Measurements from ENCODE around the gene NCKAP5. TPM values are rescaled to one million over a fixed set of nuclear protein-coding genes. Genes with fewer than 3 reads are reported as not detected.
A peak's percentile ranks its signal among the peaks of the same experiment; 100 is the strongest.

Gene NCKAP5
- total RNA-seq, 1 experiment from 2014 or later: 0.47 TPM

DNA sequence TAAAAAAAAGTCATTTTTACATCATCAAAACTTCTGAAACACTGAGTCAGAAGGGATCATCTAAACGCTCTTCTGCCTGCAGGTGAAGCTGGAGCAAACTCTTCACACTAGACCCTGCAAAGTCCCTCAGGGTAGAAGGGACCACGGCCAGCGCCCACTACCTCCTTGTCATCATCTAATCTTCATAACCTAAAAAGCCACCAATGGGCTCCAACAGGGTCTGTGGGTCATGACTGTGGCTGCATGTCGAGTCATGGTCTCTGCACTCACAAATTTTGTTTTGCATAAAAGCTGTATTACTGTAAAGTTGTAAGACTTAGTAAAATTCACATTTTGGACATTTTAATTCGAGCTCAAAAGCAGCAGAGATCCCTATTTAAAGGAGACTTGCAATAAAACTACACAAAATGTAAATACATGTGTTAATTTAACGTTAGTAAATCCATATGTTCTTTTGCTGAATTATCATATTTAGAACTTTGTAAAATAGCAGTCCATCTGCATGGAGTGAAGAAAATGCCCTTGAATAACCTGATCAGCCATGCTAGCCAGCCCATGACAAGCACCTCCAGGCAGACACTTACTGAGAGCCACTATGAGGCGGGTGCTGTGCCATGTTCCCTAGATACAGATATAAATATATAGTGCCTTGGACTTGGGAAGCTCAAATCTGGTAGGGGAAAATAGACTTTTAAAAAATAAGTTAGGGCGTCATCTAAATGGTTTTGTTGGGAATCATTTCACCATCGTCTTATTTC, 461.0 kb downstream of the NCKAP5 start:
- DNase-seq (ENCODE audit: low read depth): no peak

DNA sequence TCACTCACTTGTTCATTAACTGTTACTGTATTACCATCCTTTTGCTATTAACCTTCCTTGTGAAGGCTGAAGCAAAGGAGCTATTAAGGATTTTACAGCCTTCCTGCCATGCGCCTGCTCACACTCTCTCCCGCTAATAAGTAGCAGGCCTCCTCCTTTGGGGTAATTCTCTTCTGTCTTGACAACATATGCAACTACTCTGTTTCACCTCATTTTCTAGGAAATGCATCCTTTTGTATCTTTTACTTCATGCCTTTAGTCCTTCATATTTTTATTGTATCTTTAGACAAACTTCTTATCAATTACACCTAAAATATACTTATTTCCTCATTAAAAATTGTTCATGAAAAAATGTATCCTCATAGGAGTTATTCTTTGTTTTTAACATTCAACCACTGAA, 463.4 kb downstream of the NCKAP5 start:
- DNase-seq (ENCODE audit: low read depth): no peak

DNA sequence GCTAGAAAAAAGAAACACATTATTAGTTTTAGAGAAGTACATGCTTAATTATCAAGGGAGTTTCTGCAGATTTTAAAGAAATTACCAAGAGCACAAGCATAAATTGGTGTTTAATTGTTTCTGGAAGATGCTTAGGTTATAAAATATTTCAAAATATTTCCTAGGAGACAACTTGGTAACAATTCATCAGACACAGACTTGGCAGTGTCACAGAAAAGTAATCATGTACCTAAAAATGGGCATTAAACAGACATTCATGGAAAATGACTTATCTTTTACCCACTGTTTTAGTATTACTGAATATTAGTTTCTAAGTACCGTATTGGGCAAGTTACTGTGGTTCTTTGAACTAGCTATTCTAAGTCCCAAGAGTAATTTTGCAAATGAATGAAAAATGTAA, 469.5 kb downstream of the NCKAP5 start:
- DNase-seq (ENCODE audit: low read depth): no peak

- DNase-seq (ENCODE audit: low read depth): peak; percentile 51
Measured at GRCh38 chr2:133097666-133098065, 470.6 kb downstream of the NCKAP5 start.

DNA sequence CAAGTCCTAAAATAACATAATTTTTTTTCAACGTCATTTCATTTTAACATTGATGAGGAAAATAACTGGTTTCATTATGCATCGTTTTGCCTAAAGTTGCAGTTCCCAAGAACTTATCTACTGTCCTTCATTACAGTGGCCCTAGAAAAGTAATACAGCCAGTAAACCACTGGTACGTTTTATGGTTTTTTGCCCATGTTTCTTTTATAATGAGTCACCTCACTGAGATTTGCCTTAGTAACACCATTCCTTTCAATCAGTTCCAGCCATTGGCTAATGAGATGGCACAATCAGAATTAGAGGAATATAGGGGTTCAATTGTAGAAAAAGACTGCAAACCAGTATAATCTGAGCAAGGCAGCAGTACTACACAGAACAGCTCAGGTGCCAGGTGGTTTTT, 475.7 kb downstream of the NCKAP5 start:
- DNase-seq (ENCODE audit: low read depth): peak; percentile 9

- DNase-seq (ENCODE audit: low read depth): no peak
Measured at GRCh38 chr2:133090358-133090757, 477.9 kb downstream of the NCKAP5 start.

DNA sequence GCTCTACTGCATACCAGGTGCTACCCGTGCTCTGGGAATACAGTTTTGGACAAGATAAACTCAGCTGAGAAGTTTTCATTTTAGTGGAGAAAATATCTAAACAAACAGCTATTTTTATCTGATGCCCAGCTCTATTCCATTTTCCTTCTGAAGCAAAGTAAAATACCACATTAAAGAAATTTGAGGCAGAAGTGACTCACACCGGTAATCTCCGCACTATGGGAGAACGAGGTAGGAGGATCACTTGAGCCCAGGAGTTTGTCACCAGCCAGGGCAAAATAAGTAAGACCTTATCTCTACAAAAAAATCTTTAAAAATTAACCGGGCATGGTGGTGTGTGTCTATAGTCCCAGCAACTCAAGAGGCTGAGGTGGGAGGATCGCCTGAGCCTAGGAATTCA, 482.1 kb downstream of the NCKAP5 start:
- no peak for DNase-seq (ENCODE audit: low read depth)

- no peak for DNase-seq (ENCODE audit: low read depth)
Measured at GRCh38 chr2:133085646-133086045, 482.6 kb downstream of the NCKAP5 start.

DNA sequence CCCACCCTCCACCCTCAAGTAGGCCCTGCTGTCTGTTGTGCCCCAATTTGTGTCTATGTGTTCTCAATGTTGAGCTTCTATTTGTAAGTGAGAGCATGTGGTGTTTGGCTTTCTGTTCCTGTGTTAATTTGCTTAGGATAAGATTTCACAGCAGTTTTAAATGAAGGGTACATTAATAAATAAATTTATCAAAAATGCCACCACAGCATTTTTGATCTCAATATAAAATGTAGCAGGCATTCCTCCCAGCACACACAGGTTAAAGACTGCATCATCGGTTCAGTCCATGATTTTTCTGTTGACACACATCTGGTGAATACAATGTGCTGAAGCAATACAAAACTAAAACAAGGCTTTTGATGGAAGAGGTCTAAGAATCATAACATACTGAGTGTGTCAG, 486.2 kb downstream of the NCKAP5 start:
- DNase-seq (ENCODE audit: low read depth): no peak

DNA sequence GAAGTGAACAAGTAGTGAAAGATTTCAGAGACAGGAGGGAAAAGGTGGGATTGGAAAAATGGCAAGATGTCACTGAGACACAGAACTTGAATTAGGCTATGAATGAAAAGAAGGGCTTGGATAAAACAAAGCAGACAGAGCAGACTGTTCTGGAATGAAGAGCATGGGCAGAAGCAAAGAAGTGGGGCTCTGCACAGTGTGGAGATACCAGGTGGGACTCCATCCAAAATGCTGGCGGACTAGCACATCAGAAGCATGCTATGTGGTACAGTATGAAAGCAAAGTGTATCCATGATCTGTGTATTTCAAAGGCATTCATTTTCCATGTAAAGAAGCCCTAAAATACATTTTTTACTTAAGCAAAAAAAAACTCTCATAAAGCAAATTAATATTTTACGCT, 487.4 kb downstream of the NCKAP5 start:
- DNase-seq (ENCODE audit: low read depth): no peak

GRCh38 chr2:133078667-133079411, 489.4 kb downstream of the NCKAP5 start:
- DNase-seq (ENCODE audit: low read depth): no peak

GRCh38 chr2:133077269-133077822, 490.9 kb downstream of the NCKAP5 start:
- no peak for DNase-seq (ENCODE audit: low read depth)

DNA sequence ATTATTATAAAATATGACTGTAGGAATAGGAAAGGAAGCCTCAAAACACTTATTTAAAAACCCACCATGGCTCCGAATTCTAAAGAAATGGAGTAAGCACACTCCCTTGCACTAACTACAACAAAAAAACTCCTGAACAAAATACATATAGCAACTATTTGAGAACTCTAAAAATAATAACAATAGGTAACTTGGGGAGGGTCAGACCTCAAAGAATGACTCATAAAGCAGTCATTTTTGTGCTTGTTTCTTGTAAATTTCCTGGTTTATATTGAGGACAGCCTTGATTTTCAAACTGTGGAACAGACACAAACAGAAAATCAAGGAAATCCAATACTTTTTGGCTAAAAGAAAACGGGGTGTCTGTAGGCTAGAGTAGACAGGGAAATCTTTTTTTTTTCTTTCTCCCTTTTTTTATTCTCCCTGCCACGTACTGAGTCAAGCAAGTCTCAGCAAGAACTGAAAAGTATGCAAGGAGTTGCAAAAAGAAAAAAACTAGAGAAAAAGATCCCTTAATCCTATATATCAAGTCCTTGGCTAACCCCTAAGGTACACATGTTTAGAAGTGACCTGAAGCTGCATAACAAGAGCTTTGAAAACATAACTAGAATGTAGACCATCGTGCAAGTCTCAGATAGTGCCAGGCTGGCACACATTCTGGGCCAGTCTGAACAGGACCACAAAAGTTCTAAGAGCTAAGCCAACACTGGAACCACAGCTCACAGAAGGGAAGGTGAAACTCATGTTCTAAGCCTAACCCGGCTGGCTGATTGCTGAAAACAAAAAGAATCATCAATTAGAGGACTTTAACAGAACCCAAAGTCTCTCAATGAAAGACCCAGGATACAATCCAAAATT, 495.2 kb downstream of the NCKAP5 start:
- DNase-seq (ENCODE audit: low read depth): no peak

DNA sequence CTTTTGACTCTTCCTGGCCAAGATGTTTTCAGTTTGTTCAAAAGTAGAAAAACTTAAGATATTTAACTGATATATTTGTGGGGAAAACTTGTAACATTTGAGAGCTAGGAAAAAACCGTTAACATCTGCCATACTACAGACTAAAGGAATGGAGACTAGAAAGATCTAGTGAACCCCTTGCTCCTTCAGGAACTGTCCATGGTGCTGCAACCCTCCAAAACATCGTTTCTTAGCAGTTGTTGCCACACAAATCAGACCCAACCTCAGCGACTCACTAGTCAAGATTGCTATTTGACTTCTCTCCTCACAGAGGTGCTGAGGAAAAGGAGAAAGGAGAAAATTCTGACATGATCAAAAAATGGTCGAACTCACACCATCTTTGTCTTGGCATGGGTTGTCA, 504.5 kb downstream of the NCKAP5 start:
- peak; percentile 6 for DNase-seq (ENCODE audit: low read depth)

- DNase-seq (ENCODE audit: low read depth): no peak
Measured at GRCh38 chr2:133062931-133063665, 505.2 kb downstream of the NCKAP5 start.

- DNase-seq (ENCODE audit: low read depth): no peak
Measured at GRCh38 chr2:133061874-133062593, 506.2 kb downstream of the NCKAP5 start.

- DNase-seq (ENCODE audit: low read depth): no peak
Measured at GRCh38 chr2:133054297-133054696, 514.0 kb downstream of the NCKAP5 start.

GRCh38 chr2:133053541-133053940, 514.7 kb downstream of the NCKAP5 start:
- DNase-seq (ENCODE audit: low read depth): no peak

DNA sequence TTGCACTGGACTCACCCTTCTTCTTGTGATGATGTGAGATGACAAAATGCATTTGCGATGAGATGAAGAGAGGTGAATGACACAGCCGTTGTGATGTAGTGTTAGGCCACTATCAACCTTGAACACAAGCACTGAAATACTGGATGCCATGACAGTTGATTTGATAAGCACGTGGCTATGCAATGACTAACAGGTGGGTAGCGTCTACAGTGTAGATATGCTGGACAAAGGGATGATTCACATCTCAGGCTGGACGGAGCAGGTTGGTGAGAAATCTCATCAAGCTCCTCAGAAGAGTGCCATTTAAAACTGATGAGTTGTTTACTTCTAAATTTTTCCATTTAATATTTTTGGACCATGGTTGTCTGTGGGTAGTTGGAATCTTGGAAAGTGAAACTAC, 522.5 kb downstream of the NCKAP5 start:
- DNase-seq (ENCODE audit: low read depth): peak; percentile 56

DNA sequence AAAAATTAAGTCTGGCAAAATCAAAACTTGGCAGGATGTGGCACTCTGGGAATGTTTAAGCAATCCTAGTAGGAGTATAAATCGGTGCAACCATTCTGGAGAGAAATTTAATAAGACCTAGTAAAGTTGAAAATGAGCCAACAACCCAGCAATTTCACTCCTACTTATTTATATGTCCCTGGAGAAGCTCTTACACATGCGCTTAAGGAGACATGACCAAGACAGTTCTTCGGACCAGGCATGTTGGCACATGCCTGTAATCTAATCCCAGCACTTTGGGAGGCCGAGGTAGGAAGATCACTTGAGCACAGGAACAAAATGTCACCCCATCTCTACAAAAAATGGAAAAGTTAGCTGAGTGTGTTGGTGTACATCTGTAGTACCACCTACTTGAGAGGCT, 523.7 kb downstream of the NCKAP5 start:
- DNase-seq (ENCODE audit: low read depth): no peak

Data from HT1080 (cell line).